AG04449 (cell line): ENCODE data around the gene MYO18A.

Source experiments
- CTCF ChIA-PET: fragments of 350-600 bp; formaldehyde crosslinking; extraction: SDS; loops from one replicate; lab custom pipeline; 2021; ENCODE audit warnings: antibody characterized with exemption; lab: Yijun Ruan, JAX
- POLR2A ChIA-PET: fragments of 400-600, 350-600 bp; formaldehyde crosslinking; extraction: SDS; loops from one replicate; lab custom pipeline; 2020; ENCODE audit warnings: antibody characterized with exemption, inconsistent platforms; lab: Yijun Ruan, JAX
- DNase-seq: peaks from one replicate; pipeline ENCODE4 v3.0.0-alpha.2; 2010; ENCODE audit warnings: low read depth, low spot score
- H3K4me3 ChIP-seq: 2 replicates; pipeline ENCODE4 v1.5.1; 2011; ENCODE audit warnings: low read depth, mild to moderate bottlenecking, control low read depth, low read length
- CTCF ChIP-seq: IDR thresholded peaks from one replicate; pipeline ENCODE4 v1.5.1; 2011; ENCODE audit warnings: mild to moderate bottlenecking, moderate library complexity, low read length, control low read depth, inconsistent platforms; ENCODE audit not compliant: insufficient read depth; ENCODE audit errors: missing control alignments

MYO18A gene

GRCh38 chr17:29041091-29041490 lies 139.1 kb downstream of the MYO18A start:
- no peak for TF ChIP-seq CTCF
- H3K4me3 ChIP-seq = no peak overlapping the region
- no peak for DNase-seq
- ChIA-PET CTCF (interaction anchor here (1.2 kb wide), 1 partner anchor 314 kb away, joined by 3 read pairs; no protein-coding TSS in a partner anchor), POLR2A (no interaction called here)

GRCh38 chr17:29039764-29040598 lies 140.2 kb downstream of the MYO18A start:
- POLR2A ChIA-PET = interaction anchor here (0.6 to 1.4 kb wide), 2 partner anchors 9 to 23 kb away, joined by 3 to 4 read pairs; no protein-coding TSS in a partner anchor
- DNase-seq = peak; percentile 77
- CTCF ChIA-PET = interaction anchor here (1.4 to 2.9 kb wide), 3 partner anchors 12 to 77 kb away, joined by 5 to 8 read pairs (median 8); no protein-coding TSS in a partner anchor
- no peak for TF ChIP-seq CTCF
- no peak overlapping the region for H3K4me3 ChIP-seq

- no peak for DNase-seq
- POLR2A ChIA-PET = interaction anchor here (0.6 kb wide), 1 partner anchor 47 kb away, joined by 3 read pairs; no protein-coding TSS in a partner anchor
- TF ChIP-seq CTCF = no peak
- CTCF ChIA-PET = interaction anchor here (0.9 to 2.9 kb wide), 5 partner anchors 10 to 79 kb away, joined by 3 to 8 read pairs (median 5); no protein-coding TSS in a partner anchor
- no peak overlapping the region for H3K4me3 ChIP-seq
Measured at GRCh38 chr17:29038085-29038795, 142.0 kb downstream of the MYO18A start.

- no peak overlapping the region for H3K4me3 ChIP-seq
- ChIA-PET POLR2A (interaction anchor here (0.6 kb wide), 1 partner anchor 48 kb away, joined by 3 read pairs; no protein-coding TSS in a partner anchor), CTCF (interaction anchor here (0.9 to 2.9 kb wide), 3 partner anchors 74 to 86 kb away, joined by 3 to 8 read pairs (median 4); no protein-coding TSS in a partner anchor)
- TF ChIP-seq CTCF = no peak
- no peak for DNase-seq
Measured at GRCh38 chr17:29037739-29038084, 142.5 kb downstream of the MYO18A start.

GRCh38 chr17:29036584-29036983 lies 143.6 kb downstream of the MYO18A start:
- DNase-seq = no peak
- no peak for TF ChIP-seq CTCF
- CTCF ChIA-PET = interaction anchor here (1.3 kb wide), 1 partner anchor 87 kb away, joined by 4 read pairs; no protein-coding TSS in a partner anchor
- no peak overlapping the region for H3K4me3 ChIP-seq
- POLR2A ChIA-PET = no interaction called here

- ChIA-PET CTCF (interaction anchor here (0.9 to 1.5 kb wide), 3 partner anchors 62 to 81 kb away, joined by 3 to 4 read pairs (median 3); no protein-coding TSS in a partner anchor), POLR2A (no interaction called here)
- TF ChIP-seq CTCF = no peak
- DNase-seq = no peak
- no peak overlapping the region for H3K4me3 ChIP-seq
Measured at GRCh38 chr17:29034510-29034909, 145.7 kb downstream of the MYO18A start.
